HG03196 (cell line): Measurements from ENCODE around the gene PSMA7.
"Not testable (repeated sequence)": the region's sequence is repeated elsewhere in the genome, so short reads cannot be mapped to it uniquely, and the experiment has no call there.

Source experiments
- ATAC-seq: cut with Tn5 transposase; IDR thresholded peaks from one replicate; pipeline ENCODE4 v1.9.1; 2021; ENCODE audit not compliant: unreplicated experiment

PSMA7 gene

DNA sequence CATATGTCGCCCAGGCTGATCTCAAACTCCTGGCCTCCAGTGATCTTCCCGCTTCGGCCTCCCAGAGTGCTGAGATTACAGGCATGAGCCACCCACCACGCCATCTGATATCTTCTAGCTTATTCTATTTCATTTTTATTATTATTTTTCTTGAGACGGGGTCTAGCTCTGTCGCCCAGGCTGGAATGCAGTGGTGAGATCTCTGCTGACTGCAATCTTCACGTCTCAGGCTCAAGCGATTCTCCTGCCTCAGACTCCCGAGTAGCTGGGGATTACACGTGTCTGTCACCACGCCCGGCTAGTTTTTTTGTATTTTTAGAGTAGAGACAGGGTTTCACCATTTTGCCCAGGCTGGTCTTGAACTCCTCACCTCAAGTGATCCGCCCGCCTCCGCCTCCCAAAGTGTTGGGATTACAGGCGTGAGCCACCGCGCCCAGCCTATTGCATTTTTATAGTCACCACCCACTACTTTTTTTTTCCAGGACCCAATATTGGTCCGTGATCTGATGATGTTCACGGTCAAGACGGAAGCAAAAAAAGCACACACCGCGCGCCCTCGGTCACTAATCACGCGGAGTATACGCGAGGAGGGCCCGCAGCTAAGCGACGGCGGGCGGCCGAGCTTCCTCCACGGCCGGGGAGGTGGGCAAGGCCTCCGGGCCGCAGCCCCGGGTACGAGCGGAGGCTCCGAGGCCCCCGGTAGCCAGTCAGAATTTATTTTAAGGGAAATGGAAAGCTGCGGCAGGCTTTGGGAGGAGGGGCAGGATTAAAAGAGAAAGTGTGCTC is 22.0 kb downstream of the PSMA7 start:
- peak; percentile 9 for ATAC-seq

DNA sequence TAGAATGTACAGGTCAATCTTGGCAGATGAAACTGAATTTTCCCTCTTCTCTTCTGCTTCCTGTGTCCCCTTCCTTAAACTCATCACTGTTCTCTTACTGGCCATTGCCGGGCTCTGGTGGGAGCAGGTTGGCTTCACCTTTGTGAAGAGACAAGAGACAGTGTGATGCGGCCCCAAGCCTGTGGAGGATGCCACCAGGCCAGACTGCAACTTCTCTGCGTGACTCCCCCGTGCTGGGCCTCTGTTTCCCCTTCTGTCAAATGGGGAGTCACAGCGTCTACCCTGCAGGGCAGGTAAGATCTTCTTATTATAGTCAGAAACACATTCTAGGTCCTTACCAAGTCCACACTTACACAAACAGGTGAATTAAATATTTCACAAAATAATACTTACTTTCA is 22.8 kb downstream of the PSMA7 start:
- ATAC-seq: no peak

DNA sequence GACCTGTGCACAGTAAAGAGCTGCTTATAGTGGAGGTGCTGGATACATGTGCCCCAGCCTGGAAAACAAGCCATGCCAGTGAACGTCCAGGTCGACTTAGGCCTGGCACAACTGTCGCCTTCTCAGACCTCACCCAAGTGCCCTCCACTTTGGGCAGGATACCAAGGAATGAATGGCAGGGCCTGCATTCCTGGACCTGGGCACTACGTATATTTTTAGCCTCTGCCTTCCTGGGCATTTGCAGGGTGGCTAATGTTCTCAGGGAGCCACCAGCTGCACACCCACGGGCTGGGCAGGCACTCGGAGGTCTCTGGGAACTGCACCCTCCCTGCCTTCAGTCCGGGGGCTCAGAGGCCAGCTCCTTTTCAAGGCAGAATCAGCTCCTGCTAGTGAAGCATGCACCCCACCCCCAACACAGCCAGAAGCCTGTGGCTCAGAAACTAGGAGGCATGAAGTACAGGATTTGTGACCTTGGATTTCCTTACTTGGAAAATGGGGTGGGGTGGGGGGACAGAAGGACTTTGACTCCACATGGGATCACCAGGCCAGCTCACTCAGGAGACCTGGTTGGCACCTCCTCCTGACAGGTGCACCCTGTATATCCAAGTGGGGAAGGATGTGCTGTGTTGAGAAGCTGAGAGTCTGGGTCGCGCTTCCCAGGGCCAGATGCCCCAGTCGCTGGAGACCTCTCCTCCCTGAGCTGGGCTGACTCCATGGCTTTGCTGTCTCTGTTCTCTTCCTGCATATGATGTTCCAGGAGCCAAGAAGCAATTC is 23.4 kb downstream of the PSMA7 start:
- ATAC-seq: no peak

DNA sequence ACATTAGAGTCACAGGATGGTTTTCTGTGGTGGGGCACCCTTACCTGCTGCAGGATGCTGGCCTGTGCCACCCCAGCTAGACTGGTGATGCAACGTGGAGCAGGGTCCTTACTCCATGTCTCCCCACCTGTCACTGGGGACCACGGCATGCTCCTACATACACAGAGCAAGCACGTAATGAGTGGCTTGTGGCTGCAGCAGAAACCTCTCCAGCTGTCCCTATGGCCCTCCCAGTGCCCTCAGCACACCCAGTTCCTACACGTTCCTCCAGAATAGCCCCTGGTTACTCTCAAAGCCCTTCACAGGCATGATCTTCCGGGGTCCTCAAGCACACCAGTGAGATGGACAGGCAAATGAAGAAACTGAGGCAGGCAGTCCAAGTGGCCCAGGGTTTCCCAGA is 24.1 kb downstream of the PSMA7 start:
- no peak for ATAC-seq

DNA sequence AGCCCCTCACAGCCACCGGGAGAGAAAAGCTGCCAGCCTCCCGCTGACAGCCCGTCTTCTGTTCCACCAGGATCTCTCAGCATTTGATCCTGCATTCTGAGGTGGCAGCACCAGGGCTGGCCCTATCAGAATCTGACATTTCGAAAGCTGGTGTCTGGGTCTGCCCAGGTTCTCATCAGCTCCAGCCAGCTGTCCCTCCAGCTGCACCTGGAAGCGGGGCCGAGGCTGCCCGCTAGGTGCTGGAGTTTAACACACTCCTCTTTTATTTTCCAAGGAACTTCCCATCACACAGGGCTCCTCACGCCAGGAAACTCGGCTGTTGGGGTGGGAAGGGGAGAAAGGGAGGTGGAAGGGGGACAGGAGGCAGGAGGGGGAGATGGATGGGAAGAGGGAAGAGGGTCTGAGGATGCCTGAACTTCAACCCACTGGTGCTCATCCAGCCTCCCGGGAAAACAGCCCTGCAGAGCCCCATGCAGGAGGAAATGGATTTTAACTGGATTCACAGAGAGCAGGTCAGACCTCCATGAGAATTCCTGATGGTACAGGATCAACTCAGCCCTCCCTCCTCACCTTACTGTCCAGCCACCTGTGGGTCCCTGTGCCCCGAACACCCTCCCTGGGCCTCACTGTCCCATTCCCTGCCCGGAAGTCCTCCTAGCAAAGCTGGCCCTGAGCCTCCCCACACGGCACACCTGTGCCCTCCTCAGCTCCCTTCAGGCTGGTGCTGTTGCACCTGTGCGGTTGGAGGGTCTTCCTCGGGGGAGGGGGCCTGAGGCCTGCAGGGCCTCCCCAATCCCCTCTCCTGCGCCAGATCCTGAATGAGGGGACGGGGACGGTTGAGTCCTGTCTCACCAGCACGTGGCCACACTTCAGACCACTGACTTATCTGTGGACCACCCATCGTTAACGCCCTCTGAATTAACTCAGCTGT is 24.8 kb downstream of the PSMA7 start:
- ATAC-seq: no peak

DNA sequence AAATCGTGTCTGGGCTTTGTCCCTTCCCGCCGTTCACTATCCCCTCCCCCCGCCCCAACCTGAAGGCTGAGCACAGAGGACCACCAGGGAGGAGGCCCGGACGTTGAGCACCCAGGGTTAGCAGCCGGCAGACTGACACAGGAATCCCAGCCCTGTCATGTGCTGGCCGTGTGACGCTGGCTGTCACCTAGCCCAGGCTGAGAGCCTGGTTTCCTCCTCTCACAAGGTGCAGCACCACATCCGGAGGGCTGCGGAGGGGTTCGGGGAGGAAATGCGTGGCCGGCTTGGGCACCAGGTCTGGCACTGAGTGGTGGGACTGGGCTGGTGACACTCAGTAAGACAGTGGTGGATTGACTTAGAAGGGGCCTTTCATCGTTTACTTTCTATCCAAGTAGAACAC is 25.5 kb downstream of the PSMA7 start:
- ATAC-seq: no peak

DNA sequence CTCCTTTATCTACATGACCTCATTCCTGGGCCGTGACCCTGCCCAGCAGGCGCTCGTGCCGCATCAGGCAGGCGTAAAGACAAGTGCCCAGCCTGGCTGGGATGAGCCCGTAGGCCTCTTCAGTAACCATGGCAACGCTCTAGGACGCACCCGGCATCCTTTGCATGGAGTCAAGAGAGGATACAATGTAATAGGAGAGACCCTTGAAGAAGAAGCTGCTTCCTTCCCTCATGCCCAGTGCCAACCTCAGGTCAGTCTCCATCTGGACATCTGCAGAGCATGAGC is 25.9 kb downstream of the PSMA7 start:
- no peak for ATAC-seq

DNA sequence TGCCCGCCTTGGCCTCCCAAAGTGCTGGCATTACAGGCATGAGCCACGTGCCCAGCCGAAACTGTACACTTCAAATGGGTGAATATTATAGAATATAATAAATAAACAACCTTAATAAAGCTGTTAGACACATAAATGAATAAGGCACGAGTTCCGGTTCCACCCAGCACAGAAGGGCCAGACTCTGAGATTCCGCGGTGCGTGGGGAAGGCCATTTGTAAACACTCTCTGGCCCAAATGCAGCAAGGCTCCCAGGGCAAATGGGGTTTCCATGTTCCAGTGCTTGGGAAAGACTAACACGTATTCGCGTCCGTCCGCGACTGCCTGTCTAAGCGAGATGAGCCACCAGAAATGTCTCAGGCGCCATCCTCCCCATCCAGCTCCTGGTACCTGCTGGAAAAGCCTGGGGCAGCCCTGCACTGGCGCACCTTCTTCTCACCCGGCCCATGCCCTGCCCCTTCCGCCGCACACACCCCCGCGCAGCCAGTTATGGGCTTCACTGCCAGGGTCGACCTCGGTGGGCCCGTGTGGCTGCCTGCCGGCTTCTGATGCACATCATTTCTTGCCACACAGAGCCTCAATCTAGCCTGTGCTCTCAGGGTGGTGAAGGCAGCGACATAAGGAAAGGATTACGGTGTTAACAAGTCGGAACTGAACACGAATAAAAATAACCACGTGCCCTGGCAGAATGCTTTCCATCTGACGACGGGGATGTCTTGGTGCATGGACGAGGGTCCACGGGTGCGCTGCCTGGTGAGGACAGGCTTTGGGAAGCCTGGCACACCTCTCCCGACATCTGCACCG is 26.4 kb downstream of the PSMA7 start:
- ATAC-seq: no peak

DNA sequence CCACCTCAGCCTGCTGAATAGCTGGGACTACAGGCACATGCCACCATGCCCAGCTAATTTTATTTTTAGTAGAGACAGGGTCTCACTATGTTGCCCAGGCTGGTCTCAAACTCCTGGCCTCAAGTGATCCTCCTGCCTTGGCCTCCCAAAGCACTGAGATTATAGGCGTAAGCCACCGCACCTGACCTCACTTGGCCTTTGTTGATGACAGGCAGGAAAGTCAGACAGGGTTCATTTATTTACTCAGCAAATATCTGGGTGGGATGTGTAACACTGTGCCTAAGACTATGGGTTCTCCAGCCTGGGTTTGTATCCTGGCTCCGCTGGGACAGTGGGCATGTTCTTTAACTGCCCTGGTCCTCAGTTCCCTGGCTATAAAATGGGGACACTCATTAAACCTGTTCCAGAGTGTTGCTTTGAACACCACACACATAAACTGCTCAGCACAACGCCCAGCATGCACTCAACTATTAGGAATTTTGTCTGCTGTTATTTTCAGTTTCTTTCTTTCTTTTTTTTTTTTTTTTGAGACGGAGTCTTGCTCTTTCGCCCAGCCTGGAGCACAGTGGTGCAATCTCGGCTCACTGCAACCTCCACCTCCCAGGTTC is 27.3 kb downstream of the PSMA7 start:
- not testable (repeated sequence) for ATAC-seq

DNA sequence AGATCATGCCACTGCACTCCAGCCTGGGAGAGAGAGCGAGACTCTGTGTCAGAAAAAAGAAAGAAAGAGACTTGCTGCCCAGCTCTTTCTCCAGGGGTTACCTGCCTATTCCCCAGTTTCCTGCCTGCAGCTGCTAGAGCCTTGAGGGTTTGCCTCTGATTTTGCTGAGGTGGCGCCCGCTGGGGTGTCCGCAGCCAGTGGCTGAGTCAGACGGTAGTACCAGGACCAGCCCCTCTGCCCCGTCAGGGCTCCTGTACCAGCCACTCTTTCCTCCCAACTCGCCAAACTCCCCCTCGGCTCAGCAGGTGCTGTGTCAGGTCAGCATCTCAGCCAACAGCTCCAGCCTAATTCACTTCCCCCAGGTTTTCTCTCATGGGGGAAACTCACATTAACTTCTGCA is 28.3 kb downstream of the PSMA7 start:
- no peak for ATAC-seq

DNA sequence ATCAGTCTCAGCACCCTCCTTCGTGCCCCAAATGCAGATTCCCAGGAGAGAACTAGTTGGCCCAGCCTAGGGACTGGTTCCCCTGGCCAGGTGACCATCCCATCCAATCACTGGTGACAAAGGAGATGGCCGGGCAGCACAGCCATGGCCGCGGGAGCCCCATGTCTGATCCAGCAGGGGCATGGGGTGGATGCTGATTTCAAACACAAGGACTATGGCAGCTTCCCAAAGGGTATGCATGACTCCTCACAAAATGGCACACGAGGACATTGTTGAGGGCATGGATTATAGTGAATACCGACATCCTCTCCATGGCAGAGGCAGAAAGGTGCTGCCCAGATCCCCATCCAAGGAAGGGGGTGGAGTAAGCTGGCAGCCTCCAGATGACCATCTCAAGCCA is 30.8 kb downstream of the PSMA7 start:
- no peak for ATAC-seq

DNA sequence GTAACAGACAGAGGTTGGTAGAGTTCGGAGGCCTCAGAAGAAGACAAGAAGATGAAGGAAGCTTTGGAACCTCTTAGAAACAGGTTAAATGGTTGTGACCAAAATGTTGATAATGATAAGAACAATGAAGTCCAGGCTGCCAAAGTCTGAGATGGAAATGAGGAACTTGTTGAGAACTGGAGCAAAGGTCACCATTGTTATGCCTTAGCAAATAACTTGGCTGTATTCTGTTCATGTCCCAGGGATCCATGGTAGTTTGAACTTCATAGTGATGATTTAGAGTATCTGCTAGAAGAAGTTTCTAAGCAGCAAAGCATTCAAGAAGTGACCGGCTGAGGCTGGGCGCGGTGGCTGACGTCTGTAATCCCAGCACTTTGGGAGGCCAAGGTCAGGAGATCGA is 32.0 kb downstream of the PSMA7 start:
- no peak for ATAC-seq

DNA sequence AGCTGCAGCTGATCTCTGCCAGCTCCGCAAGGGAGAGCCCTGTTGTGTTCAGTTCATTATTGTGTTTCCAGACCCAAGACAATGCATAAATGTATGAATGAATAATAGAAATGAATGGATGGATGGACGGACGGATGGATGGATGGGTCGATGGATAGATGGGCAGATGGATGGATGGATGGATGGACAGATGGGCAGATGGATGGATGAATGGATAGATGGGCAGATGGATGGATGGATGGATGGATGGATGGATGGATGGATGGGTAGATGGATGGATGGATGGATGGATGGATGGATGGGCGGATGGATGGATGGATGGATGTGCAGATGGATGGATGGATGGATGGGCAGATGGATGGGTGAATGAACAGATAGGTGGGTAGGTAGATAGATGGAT is 37.6 kb downstream of the PSMA7 start:
- ATAC-seq: no peak

DNA sequence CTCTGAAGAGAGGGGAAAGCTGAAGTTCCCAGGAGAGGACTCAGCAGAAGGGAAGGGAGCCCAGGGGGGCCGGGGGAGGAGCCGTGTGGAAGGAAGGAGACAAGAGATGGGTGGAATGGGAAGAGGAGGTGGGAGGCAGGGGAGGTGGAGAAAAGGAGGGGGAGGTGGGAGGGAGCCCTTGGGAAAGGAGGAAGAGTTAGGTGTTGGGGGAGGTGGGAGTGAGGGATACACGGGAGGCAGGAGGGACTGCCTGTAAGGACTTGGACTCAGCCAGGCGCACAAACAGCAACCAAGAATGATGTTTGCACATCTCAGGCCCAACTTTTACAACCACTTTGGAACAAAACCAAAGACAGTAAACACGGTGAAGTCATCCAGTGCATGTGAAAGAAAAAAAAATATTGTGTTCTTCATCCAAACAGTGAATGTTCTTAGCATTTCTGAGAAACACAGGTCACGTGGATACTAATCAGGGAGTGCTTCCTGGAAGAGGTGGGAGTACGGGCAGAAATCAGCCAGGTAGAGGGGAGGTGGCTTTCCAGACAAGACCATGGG is 38.3 kb downstream of the PSMA7 start:
- no peak for ATAC-seq

DNA sequence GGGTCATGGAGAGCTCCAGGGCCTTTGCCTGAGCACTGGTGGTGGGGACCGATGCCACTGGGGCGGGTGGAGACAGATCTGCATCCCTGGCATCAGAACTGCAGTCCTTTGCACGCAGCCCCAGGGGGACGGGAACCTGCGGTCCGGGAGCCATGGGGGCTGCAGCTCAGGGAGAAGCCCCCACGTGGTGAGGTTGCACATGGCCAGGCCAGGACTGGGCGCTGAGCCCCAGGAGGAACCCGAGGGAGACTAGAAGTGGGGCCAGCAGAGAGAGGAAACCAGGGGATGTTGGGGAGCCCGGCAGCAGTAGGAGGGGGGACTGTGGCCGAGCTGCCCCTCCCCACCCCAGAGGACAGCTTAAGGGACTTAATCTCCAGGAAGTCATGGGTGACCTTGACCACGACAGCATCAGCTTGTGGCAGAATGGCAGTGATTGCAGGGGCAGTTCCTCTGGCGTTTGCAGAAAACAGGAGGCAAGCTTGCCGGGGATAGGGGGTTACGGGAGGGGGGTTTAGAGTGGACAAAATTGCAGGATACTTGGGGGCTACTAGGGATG is 38.9 kb downstream of the PSMA7 start:
- no peak for ATAC-seq

DNA sequence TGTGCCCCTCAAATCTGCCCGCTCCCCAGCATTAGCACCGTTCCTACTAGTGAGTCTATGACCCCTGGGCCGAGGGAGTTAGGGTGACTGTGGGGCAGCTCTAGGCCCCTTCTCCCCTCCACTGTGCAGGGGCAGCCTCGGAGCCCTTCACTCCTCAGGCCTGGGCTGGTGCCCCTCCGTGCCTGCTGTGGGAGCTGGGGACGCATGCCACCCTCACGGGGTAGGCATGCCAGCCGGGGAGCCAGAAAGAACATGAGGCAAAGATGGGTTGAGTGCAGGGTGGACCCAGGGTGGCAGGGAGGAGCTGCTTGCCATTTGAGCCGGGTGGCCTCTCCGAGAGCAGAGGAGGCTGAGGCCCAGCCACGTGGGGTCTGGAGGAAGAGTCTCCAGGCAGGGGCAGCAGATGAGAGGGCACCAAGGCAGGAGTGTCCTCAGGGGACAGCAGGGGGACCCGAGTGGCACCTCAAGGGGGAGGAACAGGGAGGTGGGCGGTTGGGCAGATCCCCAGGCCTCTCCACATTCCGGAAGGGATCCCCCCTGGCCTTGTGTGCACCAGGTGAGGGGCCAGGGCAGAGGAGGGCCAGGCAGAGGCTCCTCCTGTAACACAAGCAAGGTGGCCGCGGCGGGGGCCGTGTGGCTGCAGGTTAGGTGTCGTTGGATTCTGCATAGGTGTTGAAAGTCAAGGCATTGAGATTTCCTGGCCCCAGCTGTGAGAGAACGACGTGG is 39.5 kb downstream of the PSMA7 start:
- ATAC-seq: no peak

DNA sequence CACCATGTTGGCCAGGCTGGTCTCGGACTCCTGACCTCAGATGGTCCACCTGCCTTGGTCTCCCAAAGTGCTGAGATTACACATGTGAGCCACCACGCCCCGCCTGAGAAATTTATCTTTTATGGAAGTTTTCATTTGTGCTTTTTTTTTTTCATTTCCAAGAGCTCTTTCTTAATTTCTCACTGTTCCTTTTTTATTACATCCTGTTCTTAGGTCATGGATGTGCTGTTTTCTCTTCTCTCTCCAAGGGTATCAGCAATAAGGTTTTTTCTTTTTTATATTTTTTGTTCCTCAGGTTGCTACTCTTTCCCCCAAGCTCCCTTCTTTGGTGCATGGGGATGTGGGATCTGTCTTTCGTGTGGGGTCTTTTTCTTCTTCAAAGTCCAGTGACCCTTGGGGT is 42.1 kb downstream of the PSMA7 start:
- ATAC-seq: no peak

DNA sequence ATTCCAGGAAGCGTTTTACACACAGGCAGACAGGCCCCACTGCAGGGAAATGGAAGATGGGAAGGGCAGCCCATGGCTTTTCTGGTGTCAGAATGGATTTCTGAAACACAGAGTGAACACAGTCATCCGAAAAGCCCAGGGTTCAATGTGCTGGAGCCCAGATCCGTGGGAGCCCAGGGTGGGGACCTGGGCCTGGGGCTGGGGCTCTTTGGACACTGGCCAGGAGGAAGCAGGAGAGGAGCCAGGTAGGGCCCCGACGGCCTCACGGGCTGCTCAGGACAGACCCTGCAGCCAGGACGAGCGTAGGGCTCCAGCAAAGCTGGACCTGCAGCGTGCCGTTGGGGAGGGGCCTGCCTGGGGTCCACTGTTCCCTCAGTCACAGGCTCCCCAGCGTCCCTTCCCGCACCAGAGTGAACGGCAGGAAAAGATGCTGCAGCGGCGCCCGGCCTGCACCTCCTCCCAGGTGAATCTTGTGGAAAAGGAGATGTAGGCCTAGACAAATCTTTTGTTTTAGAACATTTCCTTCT is 45.2 kb downstream of the PSMA7 start:
- no peak for ATAC-seq
